Activated CD8-positive, alpha-beta memory T cell treated with anti-CD3 and anti-CD28 coated beads, Interleukin-2, amount 50 U/mL, for 48 hours (primary cell): ENCODE results near the gene SEC16A.
A peak's percentile ranks its signal among the peaks of the same experiment; 100 is the strongest.
"Not testable (repeated sequence)": the region's sequence is repeated elsewhere in the genome, so short reads cannot be mapped to it uniquely, and the experiment has no call there.

ENCODE experiments used
- DNase-seq: peaks from one replicate; pipeline ENCODE4 v3.0.0-alpha.2; 2020

The SEC16A gene

GRCh38 chr9:136421791-136422190, 61.0 kb downstream of the SEC16A start:
- DNase-seq: no peak

- no peak for DNase-seq
Observed at GRCh38 chr9:136419092-136419420, 63.8 kb downstream of the SEC16A start.

GRCh38 chr9:136418182-136419091, 64.4 kb downstream of the SEC16A start:
- no peak for DNase-seq

GRCh38 chr9:136416914-136417313, 65.9 kb downstream of the SEC16A start:
- no peak for DNase-seq

GRCh38 chr9:136416427-136416826, 66.4 kb downstream of the SEC16A start:
- DNase-seq: no peak

- DNase-seq: no peak
Observed at GRCh38 chr9:136412962-136413361, 69.9 kb downstream of the SEC16A start.

GRCh38 chr9:136411378-136411777, 71.5 kb downstream of the SEC16A start:
- DNase-seq: no peak

GRCh38 chr9:136410500-136411287, 72.1 kb downstream of the SEC16A start, which contains the start of the genes ENTR1 and PMPCA:
TSS of gene ENTR1 (minus strand) at chr9:136410614. CDS start at chr9:136410397, 217 bp downstream.
TSS of gene PMPCA (plus strand) at chr9:136410658. CDS start at chr9:136410669, 11 bp downstream.
- DNase-seq: peak; percentile 100

- DNase-seq: peak; percentile 78
Observed at GRCh38 chr9:136409557-136410455, 73.0 kb downstream of the SEC16A start.

GRCh38 chr9:136407911-136408310, 74.9 kb downstream of the SEC16A start:
- no peak for DNase-seq

- DNase-seq: not testable (repeated sequence)
Observed at GRCh38 chr9:136407061-136407460, 75.8 kb downstream of the SEC16A start.

GRCh38 chr9:136405904-136406303, 76.9 kb downstream of the SEC16A start:
- not testable (repeated sequence) for DNase-seq

- DNase-seq: no peak
Observed at GRCh38 chr9:136405481-136405880, 77.4 kb downstream of the SEC16A start.

- no peak for DNase-seq
Observed at GRCh38 chr9:136404801-136405136, 78.1 kb downstream of the SEC16A start.

- DNase-seq: peak; percentile 73
Observed at GRCh38 chr9:136403915-136404800, 78.7 kb downstream of the SEC16A start.

- DNase-seq: peak; percentile 83
Observed at GRCh38 chr9:136403538-136403914, 79.3 kb downstream of the SEC16A start.

GRCh38 chr9:136402067-136402466, 80.8 kb downstream of the SEC16A start:
- DNase-seq: no peak

GRCh38 chr9:136401173-136401922, 81.5 kb downstream of the SEC16A start:
- no peak for DNase-seq

GRCh38 chr9:136400038-136400834, 82.6 kb downstream of the SEC16A start, which contains the start of gene SNAPC4:
TSS of gene SNAPC4 (minus strand) at chr9:136400170. CDS start at chr9:136398428, 1,742 bp downstream.
- peak; percentile 96 for DNase-seq
